ENCODE measurements around the gene OPTC.

- TF ChIP-seq POLR2A (IDR thresholded peaks at IDR 0.05) (no peak), CTCF (IDR thresholded peaks at IDR 0.05) (no peak), POLR2AphosphoS5 (IDR thresholded peaks at IDR 0.05) (no peak)
These were observed 25.6 kb upstream of the OPTC start for GRCh38 chr1:203468326-203468725.

All from breast epithelium (tissue), 3 donors.